ENCODE data around the gene PIAS4.

Gene PIAS4

GRCh38 chr19:4060621-4061177, 53.2 kb downstream of the PIAS4 start:
- DNase-seq, result no peak

- no peak for DNase-seq
Measured at GRCh38 chr19:4061178-4061682, 53.7 kb downstream of the PIAS4 start.

- no peak for DNase-seq
Measured at GRCh38 chr19:4061683-4062418, 54.3 kb downstream of the PIAS4 start.

- no peak for DNase-seq
Measured at GRCh38 chr19:4062419-4063368, 55.2 kb downstream of the PIAS4 start.

GRCh38 chr19:4063369-4064148, 56.0 kb downstream of the PIAS4 start:
- no peak for DNase-seq

- DNase-seq, result no peak
Measured at GRCh38 chr19:4064149-4064495, 56.6 kb downstream of the PIAS4 start.

- DNase-seq, result no peak
Measured at GRCh38 chr19:4064496-4065260, 57.1 kb downstream of the PIAS4 start.

- DNase-seq, result peak; percentile 98
Measured at GRCh38 chr19:4065430-4066175, 58.1 kb downstream of the PIAS4 start.

GRCh38 chr19:4066176-4066606, 58.7 kb downstream of the PIAS4 start:
- no peak for DNase-seq

- peak; percentile 87 for DNase-seq
Measured at GRCh38 chr19:4066682-4067395, 59.3 kb downstream of the PIAS4 start, which contains the start of gene ZBTB7A. Gene ZBTB7A (minus strand): TSS chr19:4066899. CDS start chr19:4055232, 11,667 bp downstream.

GRCh38 chr19:4067396-4068046, 60.0 kb downstream of the PIAS4 start:
- no peak for DNase-seq

- DNase-seq, result no peak
Measured at GRCh38 chr19:4068047-4068966, 60.8 kb downstream of the PIAS4 start.

GRCh38 chr19:4069331-4069959, 61.9 kb downstream of the PIAS4 start:
- DNase-seq, result no peak

GRCh38 chr19:4071610-4072009, 64.1 kb downstream of the PIAS4 start:
- DNase-seq, result no peak

GRCh38 chr19:4075373-4075772, 67.8 kb downstream of the PIAS4 start:
- DNase-seq, result no peak

- no peak for DNase-seq
Measured at GRCh38 chr19:4077007-4077374, 69.5 kb downstream of the PIAS4 start.

GRCh38 chr19:4077800-4078684, 70.5 kb downstream of the PIAS4 start:
- DNase-seq, result peak; percentile 80

Data from activated CD8-positive, alpha-beta memory T cell treated with anti-CD3 and anti-CD28 coated beads, Interleukin-2, amount 50 U/mL, for 48 hours (primary cell).